H1 (cell line): Measurements from ENCODE around the gene CEP57L1. TPM values are rescaled to one million over a fixed set of nuclear protein-coding genes. Genes with fewer than 3 reads are reported as not detected.

ENCODE experiments used
- CTCF ChIA-PET: fragments of 300-600 bp; sonication (Branson Sonifier 250); formaldehyde crosslinking; loops from one replicate; lab custom pipeline; 2021; ENCODE audit not compliant: partially characterized antibody; lab: Charles Lee
- POLR2A ChIA-PET: fragments of 300-600 bp; sonication (Branson Sonifier 250); formaldehyde crosslinking; loops from one replicate; lab custom pipeline; 2021; ENCODE audit warnings: inconsistent platforms; ENCODE audit not compliant: partially characterized antibody; lab: Charles Lee
- DNase-seq, 2 experiments: peaks; one replicate each; pipeline versions ENCODE4 v3.0.0 to v3.0.0-alpha.2; 2010 to 2022; ENCODE audit warnings: low spot score in 2 of 2, low read depth in 1 of 2, mixed read lengths in 1 of 2
- FAIRE-seq: peaks from 2 replicates; lab custom pipeline; 2011; peaks lifted over from hg19 to GRCh38; lab: Jason Lieb, UNC
- H2AFZ ChIP-seq: 2 replicates; pipeline ENCODE4 v1.8.1; 2012; ENCODE audit warnings: low read length, inconsistent platforms
- H2AK5ac ChIP-seq: 2 replicates; pipeline ENCODE4 v1.6.1; 2013; ENCODE audit warnings: low read depth, low read length
- H2BK120ac ChIP-seq: replicated peaks from 2 replicates; pipeline ENCODE3; 2013; ENCODE audit warnings: low read depth, low read length, inconsistent platforms
- H2BK12ac ChIP-seq: 2 replicates; pipeline ENCODE4 v1.6.1; 2013; ENCODE audit warnings: low read depth, low read length
- H2BK15ac ChIP-seq: 2 replicates; pipeline ENCODE4 v1.6.1; 2013; ENCODE audit warnings: low read length
- H2BK20ac ChIP-seq: 2 replicates; pipeline ENCODE4 v1.6.1; 2013; ENCODE audit warnings: low read length
- H2BK5ac ChIP-seq: 2 replicates; pipeline ENCODE4 v1.6.1; 2013; ENCODE audit warnings: low read depth, low read length
- H3K14ac ChIP-seq: 2 replicates; pipeline ENCODE4 v1.6.1; 2013; ENCODE audit warnings: inconsistent platforms; ENCODE audit not compliant: insufficient read length
- H3K18ac ChIP-seq: 2 replicates; pipeline ENCODE4 v1.6.1; 2013; ENCODE audit warnings: low read length; ENCODE audit errors: extremely low read depth
- H3K23ac ChIP-seq: 2 replicates; pipeline ENCODE4 v1.6.1; 2013; ENCODE audit warnings: inconsistent platforms; ENCODE audit not compliant: insufficient read length
- H3K23me2 ChIP-seq: 2 replicates; pipeline ENCODE4 v1.6.1; 2013; ENCODE audit warnings: low read depth, low read length
- H3K27ac ChIP-seq: 2 replicates; pipeline ENCODE4 v1.6.1; 2011; ENCODE audit warnings: low read depth, low read length, inconsistent platforms
- H3K27me3 ChIP-seq, 4 experiments: replicated peaks in 1 of 4; 1 replicate in 1 of 4; 2 replicates in 3 of 4; pipeline versions ENCODE4 v1.6.1 to v1.8.1; 2011 to 2013; ENCODE audit warnings: low read length in 3 of 4, mild to moderate bottlenecking in 3 of 4, inconsistent platforms in 2 of 4, mixed read lengths in 2 of 4, moderate library complexity in 1 of 4; ENCODE audit not compliant: control insufficient read depth in 3 of 4, insufficient read depth in 3 of 4; ENCODE audit errors: extremely low read depth in 1 of 4
- H3K36me3 ChIP-seq, 4 experiments: 2 replicates each; pipeline versions ENCODE4 v1.6.1 to v1.8.1; 2011 to 2013; ENCODE audit warnings: mild to moderate bottlenecking in 4 of 4, low read length in 3 of 4, moderate library complexity in 2 of 4, control low read depth in 1 of 4, inconsistent platforms in 1 of 4; ENCODE audit not compliant: insufficient read depth in 4 of 4, control insufficient read depth in 2 of 4
- H3K4ac ChIP-seq: replicated peaks from 2 replicates; pipeline ENCODE3; 2013; ENCODE audit warnings: low read length, low read depth, mixed read lengths, inconsistent platforms; ENCODE audit not compliant: insufficient read length
- H3K4me1 ChIP-seq, 4 experiments: replicated peaks in 1 of 4; 1 replicate in 1 of 4; 2 replicates in 3 of 4; pipeline versions ENCODE4 v1.6.1 to v1.8.1; 2011 to 2013; ENCODE audit warnings: low read length in 3 of 4, inconsistent platforms in 2 of 4, mixed read lengths in 1 of 4; ENCODE audit not compliant: insufficient read depth in 4 of 4, control insufficient read depth in 3 of 4
- H3K4me2 ChIP-seq, 2 experiments: 2 replicates each; pipeline versions ENCODE4 v1.6.1 to v1.8.1; 2011 to 2013; ENCODE audit warnings: low read depth in 2 of 2, low read length in 2 of 2, control low read depth in 1 of 2, inconsistent platforms in 1 of 2, mild to moderate bottlenecking in 1 of 2; ENCODE audit not compliant: insufficient read depth in 1 of 2
- H3K4me3 ChIP-seq, 4 experiments: fragments of 200-600, 300-600 bp in 1 of 4; sonication (generic), shearing (Covaris generic), sonication (Bioruptor Twin) in 1 of 4; 2 replicates each; pipeline versions ENCODE4 v1.5.1 to v1.8.1; 2011 to 2016; ENCODE audit warnings: low read length in 4 of 4, low read depth in 3 of 4, control low read depth in 2 of 4, inconsistent platforms in 2 of 4, mild to moderate bottlenecking in 2 of 4, mixed read lengths in 1 of 4, moderate library complexity in 1 of 4; ENCODE audit not compliant: insufficient read depth in 2 of 4; ENCODE audit errors: extremely low read depth in 1 of 4
- H3K56ac ChIP-seq: replicated peaks from 2 replicates; pipeline ENCODE3; 2013; ENCODE audit warnings: low read depth, mild to moderate bottlenecking, mixed read lengths, low read length, inconsistent platforms; ENCODE audit not compliant: insufficient read length
- H3K79me1 ChIP-seq: 2 replicates; pipeline ENCODE4 v1.6.1; 2013; ENCODE audit warnings: low read depth, low read length, control low read depth
- H3K79me2 ChIP-seq, 2 experiments: 2 replicates each; pipeline versions ENCODE4 v1.6.1 to v1.8.1; 2012 to 2013; ENCODE audit warnings: low read length in 2 of 2, mild to moderate bottlenecking in 2 of 2, inconsistent platforms in 1 of 2; ENCODE audit not compliant: insufficient read depth in 2 of 2, control insufficient read depth in 1 of 2
- H3K9ac ChIP-seq, 4 experiments: replicated peaks in 1 of 4; 1 replicate in 1 of 4; 2 replicates in 3 of 4; pipeline versions ENCODE4 v1.6.1 to v1.8.1; 2011 to 2013; ENCODE audit warnings: low read depth in 3 of 4, low read length in 3 of 4, control low read depth in 2 of 4, mild to moderate bottlenecking in 2 of 4, moderate library complexity in 2 of 4, inconsistent platforms in 1 of 4; ENCODE audit errors: extremely low read depth in 1 of 4
- H3K9me3 ChIP-seq, 2 experiments: 2 replicates each; pipeline versions ENCODE4 v1.6.1 to v1.8.1; 2012 to 2013; ENCODE audit warnings: mild to moderate bottlenecking in 2 of 2, moderate library complexity in 2 of 2, control low read depth in 1 of 2, inconsistent platforms in 1 of 2, low read depth in 1 of 2, low read length in 1 of 2, mixed read lengths in 1 of 2; ENCODE audit not compliant: insufficient read depth in 2 of 2
- H4K20me1 ChIP-seq, 2 experiments: replicated peaks in 1 of 2; 2 replicates each; pipeline versions ENCODE3 to v1.8.1; 2011 to 2013; ENCODE audit warnings: inconsistent platforms in 2 of 2, low read length in 2 of 2, mild to moderate bottlenecking in 1 of 2; ENCODE audit not compliant: insufficient read depth in 2 of 2, control insufficient read depth in 1 of 2
- H4K5ac ChIP-seq: 2 replicates; pipeline ENCODE4 v1.6.1; 2013; ENCODE audit warnings: low read length, low read depth, mixed read lengths, inconsistent platforms; ENCODE audit not compliant: insufficient read length
- H4K8ac ChIP-seq: 2 replicates; pipeline ENCODE4 v1.8.0; 2013; ENCODE audit warnings: mild to moderate bottlenecking, moderate library complexity, low read length, inconsistent platforms; ENCODE audit not compliant: insufficient read depth; ENCODE audit errors: extremely low read depth
- H4K91ac ChIP-seq: replicated peaks from 2 replicates; pipeline ENCODE3; 2013; ENCODE audit warnings: low read length, mixed read lengths, inconsistent platforms; ENCODE audit not compliant: insufficient read length
- GTF2F1 ChIP-seq: IDR thresholded peaks from 2 replicates; pipeline ENCODE4 v1.6.1; 2012; ENCODE audit warnings: low read depth, low read length, improper control_type of control experiment, borderline replicate concordance
- TEAD4 ChIP-seq: IDR thresholded peaks from 2 replicates; pipeline ENCODE4 v1.6.1; 2012; ENCODE audit warnings: low read depth, low read length, inconsistent platforms, mixed read lengths
- WGBS, 2 experiments: shearing (Covaris generic) in 1 of 2; methylation state at CpG; one replicate each; pipeline versions ENCODE4 v1.1.6 to v1.1.7; 2013 to 2015; ENCODE audit warnings: low lambda C conversion rate in 2 of 2, mixed read lengths in 2 of 2, inconsistent platforms in 1 of 2, low coverage in 1 of 2, missing lambda C conversion rate in 1 of 2; ENCODE audit not compliant: insufficient replicate concordance in 2 of 2, insufficient coverage in 1 of 2, insufficient read length in 1 of 2; ENCODE audit errors: extremely low coverage in 1 of 2, missing lambda C conversion rate in 1 of 2; 5-methylcytosine and 5-hydroxymethylcytosine counted together
- polyA plus RNA-seq, 7 experiments: library from polyadenylated mRNA; depleted of rRNA in 3 of 7; stranded (reverse) in 5 of 7; unstranded in 2 of 7; fragments of >200 nt in 5 of 7; fragments of 200-250 nt in 2 of 7; gene quantifications; 1 replicate in 5 of 7; 2 replicates in 1 of 7; 4 replicates in 1 of 7; pipeline versions ENCODE4 v1.2.1 to v1.2.3, GENCODE V29; 2011 to 2013; ENCODE audit warnings: missing spikeins in 2 of 7, mixed read lengths in 2 of 7
- total RNA-seq: library from RNA; stranded (reverse); fragmentation: NEBNext Ultra II Directional; extraction: Animal tissue kit (Norgen Biotek cat#: 25700); gene quantifications from 2 replicates; pipeline ENCODE4 v1.2.1, GENCODE V29; 2021

CEP57L1 gene
- total and polyA plus RNA-seq, 2 of the 8 experiments (the other 6 are each of a cell fraction or from before 2014, with no cell fraction given), result 3.6 to 11.5 TPM

GRCh38 chr6:109053336-109053735 is 42.0 kb upstream of the CEP57L1 start:
- no peak overlapping the region for H2BK5ac ChIP-seq
- 77% methylated on average over 2 of the region's 2 CpGs; no CpG with 5 or more reads in 1 of the 2 experiments for WGBS, 2 experiments
- no peak overlapping the region for H2BK15ac ChIP-seq
- no peak overlapping the region for H3K18ac ChIP-seq
- H3K4ac ChIP-seq, result no peak overlapping the region
- H3K27ac ChIP-seq, result no peak overlapping the region
- H3K23me2 ChIP-seq, result no peaks in the 10 kb centered on the region; the same call in 1 of the 2 replicates
- H3K79me1 ChIP-seq, result no peaks in the 10 kb centered on the region
- TF ChIP-seq TEAD4, result peak; percentile 33; the same call in 1 of the 2 replicates
- no peak for TF ChIP-seq GTF2F1
- no peak overlapping the region for H3K4me3 ChIP-seq
- no peaks in the 10 kb centered on the region for H3K79me2 ChIP-seq
- no peak overlapping the region for H2AK5ac ChIP-seq
- no peak overlapping the region for H4K8ac ChIP-seq
- no peak for DNase-seq
- no peak overlapping the region for H3K14ac ChIP-seq
- CTCF ChIA-PET, result interaction anchor here (0.7 to 1.6 kb wide), 2 partner anchors 14 to 29 kb away, joined by 3 read pairs; no protein-coding TSS in a partner anchor
- no peak overlapping the region for H2BK20ac ChIP-seq
- no peak overlapping the region for H2BK12ac ChIP-seq
- H3K9me3 ChIP-seq, result no peaks in the 10 kb centered on the region
- H4K20me1 ChIP-seq, result no peaks in the 10 kb centered on the region
- no peak overlapping the region for H3K23ac ChIP-seq
- no peak overlapping the region for H4K91ac ChIP-seq
- peak; percentile 48 for FAIRE-seq
- H3K4me1 ChIP-seq, result peaks cover 0 to 5% (median 3%) of the 10 kb centered on the region in 4 experiments; a peak in 4 of 7 replicates
- H2BK120ac ChIP-seq, result no peak overlapping the region
- H3K4me2 ChIP-seq, result 0 out of 4 replicates have a peak overlapping the region, but pooled peaks of 1 of the 2 experiments have one; percentile 14
- H3K9ac ChIP-seq, result no peak overlapping the region
- H3K27me3 ChIP-seq, result no peaks in the 10 kb centered on the region
- no peak overlapping the region for H3K56ac ChIP-seq
- POLR2A ChIA-PET, result no interaction called here
- no peaks in the 10 kb centered on the region for H3K36me3 ChIP-seq
- H4K5ac ChIP-seq, result no peak overlapping the region
- peak overlapping the region; percentile 57; the same call in 1 of the 2 replicates for H2AFZ ChIP-seq
